ENCODE results near the gene RERE.

Gene RERE

DNA sequence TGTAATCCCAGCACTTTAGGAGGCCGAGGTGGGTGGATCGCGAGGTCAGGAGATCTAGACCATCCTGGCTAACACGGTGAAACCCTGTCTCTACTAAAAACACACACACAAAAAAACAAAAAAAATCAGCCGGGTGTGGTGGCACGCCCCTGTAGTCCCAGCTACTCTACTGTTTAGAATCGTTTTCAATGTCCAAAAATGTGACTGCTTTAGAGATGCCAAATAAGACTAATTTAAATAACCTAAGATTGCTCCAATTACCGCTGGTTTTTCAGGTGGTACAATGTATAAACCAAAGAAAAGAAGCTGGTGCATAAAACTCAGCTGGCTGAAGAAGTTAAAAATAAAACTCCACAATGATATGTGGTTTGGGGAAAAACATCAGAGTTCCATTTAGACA, 132.0 kb downstream of the RERE start:
- no peak for DNase-seq (ENCODE audit: low spot score)

GRCh38 chr1:8684590-8684989, 132.8 kb downstream of the RERE start:
- DNase-seq (ENCODE audit: low spot score): no peak

GRCh38 chr1:8682573-8682972, 134.9 kb downstream of the RERE start:
- no peak for DNase-seq (ENCODE audit: low spot score)

DNA sequence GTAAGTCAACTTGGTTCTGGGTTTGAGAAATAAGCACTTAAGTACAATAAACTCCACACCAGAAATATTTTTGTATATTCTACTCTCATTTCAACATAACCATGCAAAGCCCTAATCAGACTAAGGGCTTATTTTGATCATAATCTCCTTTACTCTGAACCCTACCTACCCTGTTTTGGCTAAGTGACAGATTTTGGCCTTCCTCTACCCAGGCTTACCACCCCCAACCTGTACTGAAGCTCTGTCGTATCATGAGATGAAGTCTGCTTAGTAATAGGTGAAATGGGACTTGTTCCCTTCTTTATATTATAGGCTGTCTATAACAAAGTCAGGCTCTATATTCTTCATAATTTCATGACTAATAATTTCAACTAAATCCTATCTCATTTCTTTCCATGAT, 135.5 kb downstream of the RERE start:
- DNase-seq (ENCODE audit: low spot score): no peak

DNA sequence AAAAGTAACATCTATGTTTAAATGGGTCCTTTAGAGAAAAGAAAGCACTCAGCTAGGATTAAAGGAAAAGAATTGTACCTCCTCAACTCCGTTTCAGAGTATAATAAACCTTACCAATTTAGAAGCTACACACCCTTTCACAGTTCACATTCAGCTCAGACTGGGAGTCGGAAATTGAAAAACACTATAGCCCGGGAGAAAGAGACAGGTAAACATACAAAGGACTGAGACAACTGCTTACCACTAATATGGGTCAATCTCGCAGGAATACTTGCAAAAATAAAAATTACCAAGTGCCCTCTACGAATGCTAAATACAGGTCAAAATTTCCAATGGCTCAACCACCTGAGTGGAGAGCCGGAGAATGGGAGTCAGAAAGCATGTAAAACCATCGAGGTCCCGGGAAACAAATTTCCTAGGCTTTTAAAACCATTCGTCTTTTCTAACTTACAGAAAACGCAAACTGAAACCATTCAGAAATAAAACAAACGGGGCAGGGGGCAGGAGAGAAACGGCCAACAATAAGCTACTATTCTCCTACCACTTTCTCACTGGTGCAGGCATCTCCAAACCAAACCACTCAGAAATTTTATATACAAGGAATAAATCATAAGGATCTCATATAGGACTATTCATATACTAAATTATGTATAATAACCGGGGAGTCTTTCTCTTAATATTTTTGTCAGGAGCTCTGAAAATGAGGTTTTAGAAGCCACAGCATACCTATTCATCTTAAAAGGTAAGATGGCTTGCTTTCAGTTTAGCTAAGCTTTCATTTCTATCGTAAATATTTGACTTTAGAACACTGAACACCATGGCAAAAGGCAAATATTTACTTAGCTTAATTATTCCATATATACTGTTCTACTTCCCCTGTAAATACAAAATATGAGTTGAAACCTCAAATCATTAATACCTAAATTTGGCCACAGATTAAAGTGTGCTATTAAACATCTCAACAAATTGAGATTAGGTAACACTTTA, 136.5 kb downstream of the RERE start:
- DNase-seq (ENCODE audit: low spot score): no peak

GRCh38 chr1:8679929-8680663, 137.3 kb downstream of the RERE start:
- no peak for DNase-seq (ENCODE audit: low spot score)

DNA sequence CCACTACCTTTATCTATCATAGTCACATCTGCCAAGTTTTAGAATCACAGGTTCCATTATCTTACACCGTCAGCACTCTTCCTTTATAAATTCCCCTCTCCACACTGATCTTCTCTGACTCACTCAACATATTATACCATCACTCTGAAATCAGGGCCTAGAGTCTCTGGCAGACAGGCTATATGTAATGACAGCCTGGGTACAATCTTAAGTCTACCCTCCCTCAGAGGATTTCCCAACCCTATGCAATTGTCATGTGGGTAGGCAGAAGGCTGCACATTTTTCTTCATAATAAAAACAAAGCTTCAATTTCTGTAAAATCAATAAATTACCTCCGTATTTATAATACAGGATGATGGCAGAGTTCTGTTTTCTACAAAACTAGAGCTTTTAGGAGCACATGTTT, 138.0 kb downstream of the RERE start:
- DNase-seq (ENCODE audit: low spot score): peak; percentile 37

- DNase-seq (ENCODE audit: low spot score): no peak
These were observed 138.6 kb downstream of the RERE start for GRCh38 chr1:8678673-8679394.

- no peak for DNase-seq (ENCODE audit: low spot score)
These were observed 139.7 kb downstream of the RERE start for GRCh38 chr1:8677782-8678181.

GRCh38 chr1:8676813-8677212, 140.6 kb downstream of the RERE start:
- DNase-seq (ENCODE audit: low spot score): no peak

- no peak for DNase-seq (ENCODE audit: low spot score)
These were observed 141.4 kb downstream of the RERE start for GRCh38 chr1:8676072-8676471.

- peak; percentile 37 for DNase-seq (ENCODE audit: low spot score)
These were observed 142.5 kb downstream of the RERE start for GRCh38 chr1:8674912-8675311.

DNA sequence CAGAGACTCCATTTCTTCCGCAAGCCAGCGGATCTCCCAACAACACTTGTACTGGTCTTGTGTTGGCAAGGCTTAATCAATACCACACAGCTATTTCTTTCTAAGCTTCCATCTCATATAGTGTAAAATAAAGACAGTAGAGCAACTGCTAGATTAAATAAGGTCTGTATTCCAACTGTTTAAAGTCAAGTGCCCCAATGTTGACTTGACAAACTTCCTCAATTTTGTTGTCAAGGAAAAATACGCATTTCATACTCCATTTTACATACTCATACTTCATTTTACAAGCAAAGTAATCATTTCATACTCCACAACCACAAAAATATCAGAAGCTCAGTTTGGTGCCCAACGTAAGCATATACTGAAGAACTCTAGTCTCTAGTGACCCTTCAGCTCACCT, 143.0 kb downstream of the RERE start:
- DNase-seq (ENCODE audit: low spot score): no peak

DNA sequence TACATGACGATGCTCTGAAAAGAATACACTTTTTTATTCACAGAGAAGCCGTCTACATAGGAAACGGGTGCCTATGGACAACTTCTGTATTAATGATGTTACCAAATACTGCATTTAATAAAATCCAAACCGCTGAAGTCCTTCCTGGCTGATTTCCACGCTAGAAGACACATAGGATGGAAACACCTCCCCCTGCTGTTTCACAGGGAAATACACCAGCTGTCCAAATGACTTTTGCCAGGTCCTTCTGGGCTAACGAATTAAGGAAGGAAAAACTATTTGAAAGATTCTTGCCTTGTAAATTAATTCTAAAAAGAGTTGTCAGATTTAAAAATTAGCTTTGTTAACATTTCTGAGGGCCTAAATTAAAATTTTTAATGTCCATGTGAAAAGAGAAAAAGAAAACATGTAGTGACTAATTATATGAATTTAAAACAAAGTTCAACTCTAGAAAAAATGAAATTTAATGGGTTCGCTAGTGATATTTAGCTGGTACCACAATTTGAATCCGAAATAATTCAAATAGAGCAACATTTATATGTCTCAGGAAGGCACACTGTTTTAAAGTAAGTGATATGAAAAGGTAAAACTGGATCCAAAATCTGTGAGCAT, 146.0 kb downstream of the RERE start:
- peak; percentile 70 for DNase-seq (ENCODE audit: low spot score)

DNA sequence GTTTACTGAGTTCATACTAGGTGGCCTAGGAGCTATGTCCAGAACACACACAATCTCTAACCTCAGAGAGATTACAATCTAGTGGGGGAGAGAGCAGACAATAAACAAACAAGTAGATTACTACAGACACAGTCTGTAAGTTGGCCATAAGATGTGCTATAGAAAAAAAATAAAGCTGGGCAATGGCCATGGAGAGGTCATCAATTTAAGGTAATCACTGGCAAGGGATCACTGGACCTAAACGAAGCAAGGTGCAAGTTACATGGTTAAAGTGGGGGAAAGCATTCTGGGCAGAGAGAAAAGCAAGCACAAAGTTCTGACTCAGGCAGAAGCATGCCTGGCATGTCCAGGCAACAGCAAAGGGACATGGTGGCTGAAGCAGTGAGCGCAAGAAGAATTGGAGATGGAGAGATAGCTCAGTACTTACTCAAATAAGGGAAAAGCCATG, 147.0 kb downstream of the RERE start:
- DNase-seq (ENCODE audit: low spot score): peak; percentile 78

- no peak for DNase-seq (ENCODE audit: low spot score)
These were observed 147.7 kb downstream of the RERE start for GRCh38 chr1:8669606-8670335.

DNA sequence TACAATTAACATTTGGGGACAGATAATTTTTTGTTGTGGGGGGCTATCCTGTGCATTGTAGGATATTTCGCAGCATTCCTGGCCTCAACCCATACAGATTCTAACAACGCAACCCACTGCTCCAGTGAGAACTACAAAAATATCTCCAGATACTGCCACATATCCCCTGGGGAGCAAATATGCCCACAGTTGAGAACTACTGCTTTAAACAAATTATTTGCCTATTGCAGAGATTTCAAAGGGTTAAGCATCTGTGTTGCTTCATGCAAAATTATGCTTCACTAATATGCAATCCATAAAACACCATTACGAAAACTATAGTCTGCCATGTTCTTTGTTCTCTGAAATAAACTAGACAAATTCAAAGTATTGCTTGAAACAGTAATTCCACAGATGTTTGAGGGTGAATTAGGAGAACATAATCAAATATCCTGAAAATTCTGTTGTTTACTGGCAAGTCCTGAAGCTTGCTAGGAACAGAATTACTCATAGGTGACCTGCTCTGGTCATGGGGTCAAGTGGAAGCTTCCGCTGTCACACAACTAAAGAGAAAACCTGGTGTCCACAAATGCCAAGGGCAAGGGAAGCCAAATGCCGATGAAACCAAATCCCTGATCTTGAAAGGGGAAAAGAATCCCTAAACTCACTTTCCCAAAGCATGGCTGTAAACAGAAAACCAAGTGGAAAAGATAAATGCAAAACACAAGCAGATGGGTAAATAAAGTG, 149.4 kb downstream of the RERE start:
- DNase-seq (ENCODE audit: low spot score): peak; percentile 63

GRCh38 chr1:8666389-8667167, 150.9 kb downstream of the RERE start:
- DNase-seq (ENCODE audit: low spot score): no peak

GRCh38 chr1:8665833-8666232, 151.6 kb downstream of the RERE start:
- no peak for DNase-seq (ENCODE audit: low spot score)

GRCh38 chr1:8664887-8665286, 152.6 kb downstream of the RERE start:
- DNase-seq (ENCODE audit: low spot score): no peak

Measured in kidney tubule cell (primary cell).